Effector memory CD4-positive, alpha-beta T cell (primary cell): ENCODE results near the gene MEIS1.

Experiments
- DNase-seq, 3 donors: peaks; one replicate each; pipeline ENCODE4 v3.0.0-alpha.2; 2020
- H3K27ac ChIP-seq: 2 replicates; pipeline ENCODE4 v1.7.0; 2013; ENCODE audit warnings: mild to moderate bottlenecking, low read length, moderate library complexity; ENCODE audit not compliant: insufficient read depth, poor library complexity, severe bottlenecking
- H3K27me3 ChIP-seq: replicated peaks from 2 replicates; pipeline ENCODE4 v1.7.0; 2013; ENCODE audit warnings: mild to moderate bottlenecking, low read length; ENCODE audit not compliant: insufficient read depth, control insufficient read depth, poor library complexity, severe bottlenecking
- H3K36me3 ChIP-seq: 2 replicates; pipeline ENCODE4 v1.7.0; 2013; ENCODE audit warnings: mild to moderate bottlenecking, low read length, moderate library complexity; ENCODE audit not compliant: control insufficient read depth, insufficient read depth
- H3K4me1 ChIP-seq: 2 replicates; pipeline ENCODE4 v1.7.0; 2013; ENCODE audit warnings: low read length, mild to moderate bottlenecking; ENCODE audit not compliant: control insufficient read depth, insufficient read depth, poor library complexity, severe bottlenecking
- H3K4me3 ChIP-seq: 2 replicates; pipeline ENCODE4 v1.7.0; 2013; ENCODE audit warnings: low read length, low read depth, mild to moderate bottlenecking; ENCODE audit not compliant: insufficient read depth, poor library complexity, severe bottlenecking
- H3K9me3 ChIP-seq: 2 replicates; pipeline ENCODE4 v1.7.0; 2013; ENCODE audit warnings: mild to moderate bottlenecking, low read length, moderate library complexity; ENCODE audit not compliant: control insufficient read depth

The MEIS1 gene

GRCh38 chr2:66563473-66563872, 128.5 kb downstream of the MEIS1 start:
- Histone ChIP-seq H3K36me3 (no peaks in the 10 kb centered on the region), H3K9me3 (no peaks in the 10 kb centered on the region), H3K4me1 (no peaks in the 10 kb centered on the region), H3K27me3 (no peaks in the 10 kb centered on the region), H3K27ac (no peak overlapping the region), H3K4me3 (no peak overlapping the region)
- DNase-seq = no peak

- Histone ChIP-seq H3K27me3 (no peaks in the 10 kb centered on the region), H3K27ac (no peak overlapping the region), H3K36me3 (no peaks in the 10 kb centered on the region), H3K4me1 (no peaks in the 10 kb centered on the region), H3K9me3 (no peaks in the 10 kb centered on the region), H3K4me3 (no peak overlapping the region)
- DNase-seq = no peak
These were observed 130.4 kb downstream of the MEIS1 start for GRCh38 chr2:66565291-66565690.

- no peaks in the 10 kb centered on the region for H3K9me3 ChIP-seq
- no peak for DNase-seq
These were observed 131.9 kb downstream of the MEIS1 start for GRCh38 chr2:66566726-66567399.

GRCh38 chr2:66567729-66568128, 132.8 kb downstream of the MEIS1 start:
- no peaks in the 10 kb centered on the region for H3K4me1 ChIP-seq
- no peak for DNase-seq
- no peak overlapping the region for H3K27ac ChIP-seq
- H3K4me3 ChIP-seq = no peak overlapping the region
- H3K36me3 ChIP-seq = no peaks in the 10 kb centered on the region
- H3K9me3 ChIP-seq = no peaks in the 10 kb centered on the region
- H3K27me3 ChIP-seq = no peaks in the 10 kb centered on the region

More at GRCh38 chr2:66566726-66567399, 131.9 kb downstream of the MEIS1 start:
- no peaks in the 10 kb centered on the region for H3K27me3 ChIP-seq
- H3K27ac ChIP-seq = no peak overlapping the region
- no peaks in the 10 kb centered on the region for H3K36me3 ChIP-seq
- no peak overlapping the region for H3K4me3 ChIP-seq
- H3K4me1 ChIP-seq = no peaks in the 10 kb centered on the region

GRCh38 chr2:66568650-66569300, 133.8 kb downstream of the MEIS1 start:
- Histone ChIP-seq H3K27me3 (no peaks in the 10 kb centered on the region), H3K9me3 (no peaks in the 10 kb centered on the region), H3K4me1 (no peaks in the 10 kb centered on the region), H3K36me3 (no peaks in the 10 kb centered on the region), H3K4me3 (no peak overlapping the region), H3K27ac (no peak overlapping the region)
- DNase-seq = no peak

- H3K4me1 ChIP-seq = no peaks in the 10 kb centered on the region
- no peak overlapping the region for H3K27ac ChIP-seq
- no peaks in the 10 kb centered on the region for H3K27me3 ChIP-seq
- no peaks in the 10 kb centered on the region for H3K36me3 ChIP-seq
- no peaks in the 10 kb centered on the region for H3K9me3 ChIP-seq
- DNase-seq = no peak
- H3K4me3 ChIP-seq = no peak overlapping the region
These were observed 134.5 kb downstream of the MEIS1 start for GRCh38 chr2:66569321-66569851.

- Histone ChIP-seq H3K27ac (no peak overlapping the region), H3K4me3 (no peak overlapping the region), H3K9me3 (no peaks in the 10 kb centered on the region), H3K4me1 (no peaks in the 10 kb centered on the region), H3K36me3 (no peaks in the 10 kb centered on the region), H3K27me3 (peaks cover under 1% of the 10 kb centered on the region)
- no peak for DNase-seq
These were observed 135.0 kb downstream of the MEIS1 start for GRCh38 chr2:66569974-66570373.

GRCh38 chr2:66570471-66570870, 135.5 kb downstream of the MEIS1 start:
- Histone ChIP-seq H3K4me3 (no peak overlapping the region), H3K4me1 (no peaks in the 10 kb centered on the region), H3K27me3 (peaks cover 6% of the 10 kb centered on the region), H3K9me3 (no peaks in the 10 kb centered on the region), H3K36me3 (no peaks in the 10 kb centered on the region), H3K27ac (no peak overlapping the region)
- no peak for DNase-seq

- Histone ChIP-seq H3K36me3 (no peaks in the 10 kb centered on the region), H3K27ac (no peak overlapping the region), H3K4me1 (peaks cover 5% of the 10 kb centered on the region), H3K4me3 (no peak overlapping the region), H3K9me3 (no peaks in the 10 kb centered on the region), H3K27me3 (peaks cover 8% of the 10 kb centered on the region)
- no peak for DNase-seq
These were observed 137.0 kb downstream of the MEIS1 start for GRCh38 chr2:66571918-66572317.

GRCh38 chr2:66572391-66572790, 137.5 kb downstream of the MEIS1 start:
- H3K36me3 ChIP-seq = no peaks in the 10 kb centered on the region
- DNase-seq = no peak
- no peaks in the 10 kb centered on the region for H3K9me3 ChIP-seq
- no peak overlapping the region for H3K4me3 ChIP-seq
- H3K27me3 ChIP-seq = peaks cover 8% of the 10 kb centered on the region
- H3K27ac ChIP-seq = no peak overlapping the region
- peaks cover 5% of the 10 kb centered on the region for H3K4me1 ChIP-seq
